Measurements from ENCODE around the gene RFX8.
A peak's percentile ranks its signal among the peaks of the same experiment; 100 is the strongest.

RFX8 gene

DNA sequence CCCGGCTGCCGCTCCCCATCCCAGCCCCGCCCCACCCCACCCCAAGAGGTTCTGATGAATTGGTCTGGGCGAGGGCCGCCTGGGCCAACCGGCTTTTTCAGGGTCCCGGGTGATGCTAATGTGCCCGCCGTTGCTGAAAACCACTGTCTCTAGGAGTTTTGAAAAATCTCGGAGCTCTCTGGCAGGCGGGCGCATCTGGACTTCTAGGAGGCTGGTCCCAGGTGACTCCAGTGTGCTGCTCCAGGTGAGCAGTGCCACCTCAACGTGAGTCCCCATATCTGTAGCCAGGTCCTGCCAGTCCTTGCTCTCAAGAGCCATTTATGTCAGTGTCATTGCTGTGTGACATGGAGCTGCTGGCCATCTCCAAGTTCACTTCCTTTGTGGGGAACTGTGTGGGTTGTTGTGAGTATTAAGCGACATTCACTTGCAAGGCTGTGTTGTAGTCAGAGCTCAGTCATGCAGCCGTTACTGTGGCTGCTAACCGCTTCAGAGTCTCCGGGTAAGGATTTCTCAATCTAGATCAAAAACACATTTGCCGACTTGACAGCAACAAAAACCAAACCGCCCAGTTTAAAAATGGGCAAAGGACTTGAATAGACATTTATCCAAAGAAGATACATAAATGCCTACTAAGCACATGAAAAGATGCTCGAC is at the start of gene RFX8:
TSS of gene RFX8 (minus strand) at position 382 of the 654 bp plus-strand sequence. CDS start 8,264 bp downstream, outside the sequence.
- DNase-seq (ENCODE audit: low read depth): peak; percentile 6
- TF ChIP-seq, protein P1, sequence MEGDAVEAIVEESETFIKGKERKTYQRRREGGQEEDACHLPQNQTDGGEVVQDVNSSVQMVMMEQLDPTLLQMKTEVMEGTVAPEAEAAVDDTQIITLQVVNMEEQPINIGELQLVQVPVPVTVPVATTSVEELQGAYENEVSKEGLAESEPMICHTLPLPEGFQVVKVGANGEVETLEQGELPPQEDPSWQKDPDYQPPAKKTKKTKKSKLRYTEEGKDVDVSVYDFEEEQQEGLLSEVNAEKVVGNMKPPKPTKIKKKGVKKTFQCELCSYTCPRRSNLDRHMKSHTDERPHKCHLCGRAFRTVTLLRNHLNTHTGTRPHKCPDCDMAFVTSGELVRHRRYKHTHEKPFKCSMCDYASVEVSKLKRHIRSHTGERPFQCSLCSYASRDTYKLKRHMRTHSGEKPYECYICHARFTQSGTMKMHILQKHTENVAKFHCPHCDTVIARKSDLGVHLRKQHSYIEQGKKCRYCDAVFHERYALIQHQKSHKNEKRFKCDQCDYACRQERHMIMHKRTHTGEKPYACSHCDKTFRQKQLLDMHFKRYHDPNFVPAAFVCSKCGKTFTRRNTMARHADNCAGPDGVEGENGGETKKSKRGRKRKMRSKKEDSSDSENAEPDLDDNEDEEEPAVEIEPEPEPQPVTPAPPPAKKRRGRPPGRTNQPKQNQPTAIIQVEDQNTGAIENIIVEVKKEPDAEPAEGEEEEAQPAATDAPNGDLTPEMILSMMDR (IDR thresholded peaks at IDR 0.05; ENCODE audit: insufficient read depth, low read depth, low read length, missing control alignments): no peak
- no peak within 1 kb of the TSS for H3K4me3 ChIP-seq (ENCODE audit: low read depth, low read length)

DNA sequence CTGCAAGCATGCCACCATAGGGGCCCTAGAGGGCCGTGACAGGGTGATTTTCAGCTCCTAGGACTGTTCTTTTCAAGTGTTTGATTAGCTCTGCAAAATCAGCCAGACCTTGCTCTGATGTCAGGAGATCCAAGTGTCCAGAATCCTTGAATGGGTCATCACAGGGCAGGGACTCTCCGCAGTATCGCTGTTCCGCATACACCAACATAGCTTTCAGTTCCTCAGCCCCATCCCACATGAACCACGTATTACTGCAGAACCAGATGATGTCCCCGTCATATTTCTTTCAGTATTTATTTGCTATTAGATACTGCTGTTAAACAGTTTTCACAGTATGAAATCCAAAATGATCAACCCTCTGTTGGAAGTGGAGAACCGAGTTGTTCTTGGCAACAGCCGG is 46.6 kb upstream of the RFX8 start:
- H3K4me3 ChIP-seq (ENCODE audit: low read depth, low read length): no peak overlapping the region
- no peak for DNase-seq (ENCODE audit: low read depth)
- TF ChIP-seq, protein P1 (IDR thresholded peaks at IDR 0.05; ENCODE audit: insufficient read depth, low read depth, low read length, missing control alignments): no peak

DNA sequence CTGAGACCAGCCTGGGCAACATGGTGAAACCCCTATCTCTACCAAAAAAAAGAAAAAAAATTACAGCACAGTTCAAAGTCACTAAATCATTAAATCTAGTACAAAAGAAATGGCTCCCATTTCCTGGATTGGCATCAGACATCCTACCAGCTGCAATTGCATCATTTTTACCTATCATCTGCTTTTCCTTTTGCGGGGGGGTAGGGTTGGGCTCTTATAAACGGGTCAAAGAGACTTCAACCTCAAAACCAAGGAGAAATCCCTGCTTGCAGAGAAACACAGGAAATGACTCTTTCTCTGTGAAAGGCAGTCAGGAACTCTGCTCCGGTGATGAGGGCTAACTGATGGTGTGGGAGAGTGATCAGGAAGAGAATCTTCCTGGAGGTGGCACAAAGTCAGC is 45.3 kb upstream of the RFX8 start:
- DNase-seq (ENCODE audit: low read depth): no peak
- TF ChIP-seq, protein P1 (IDR thresholded peaks at IDR 0.05; ENCODE audit: insufficient read depth, low read depth, low read length, missing control alignments): no peak
- no peak overlapping the region for H3K4me3 ChIP-seq (ENCODE audit: low read depth, low read length)

DNA sequence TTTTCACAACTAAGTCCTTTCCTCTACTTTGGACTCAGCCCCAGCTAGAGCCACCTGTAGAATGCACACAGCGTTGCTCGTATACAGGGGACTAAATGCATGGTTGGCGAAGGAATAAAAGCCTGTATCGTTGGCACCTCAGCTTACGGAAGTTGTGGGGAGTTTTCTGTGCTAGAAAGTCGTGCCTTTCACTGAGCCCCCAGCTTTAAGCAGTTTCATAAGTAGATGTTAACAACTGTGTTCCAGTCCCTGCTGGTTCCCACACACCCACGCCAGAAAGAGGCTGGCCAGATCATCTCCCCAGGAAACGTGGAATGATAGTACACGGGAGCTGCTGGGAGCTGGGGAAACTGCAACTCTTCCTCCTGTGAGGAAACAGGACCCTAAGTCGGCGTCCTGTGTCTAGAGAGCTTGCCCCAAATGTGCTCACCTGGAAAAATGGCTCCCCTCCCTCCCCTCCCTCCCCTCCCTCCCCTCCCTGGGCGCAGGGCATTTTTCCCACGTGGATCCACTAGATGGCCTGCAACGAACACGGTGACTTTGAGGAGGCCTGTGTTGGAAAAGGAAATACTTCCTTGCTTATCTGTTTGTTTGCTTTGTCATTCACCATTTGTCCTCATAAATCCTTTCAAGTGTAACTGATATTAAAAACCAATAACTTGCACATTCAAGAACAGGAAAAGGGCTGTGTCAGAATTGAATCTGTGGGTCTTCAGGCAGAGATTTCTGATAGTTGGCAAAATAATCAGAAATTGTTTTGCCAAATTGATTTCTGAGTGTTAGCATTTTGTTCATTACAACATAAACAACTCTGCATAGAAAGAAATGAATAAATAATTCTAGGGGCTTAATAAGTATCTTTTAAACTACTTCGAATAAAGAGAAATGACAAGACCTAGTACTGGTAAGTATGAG is 43.9 kb upstream of the RFX8 start:
- no peak overlapping the region for H3K4me3 ChIP-seq (ENCODE audit: low read depth, low read length)
- DNase-seq (ENCODE audit: low read depth): no peak
- TF ChIP-seq, protein P1 (IDR thresholded peaks at IDR 0.05; ENCODE audit: insufficient read depth, low read depth, low read length, missing control alignments): no peak

DNA sequence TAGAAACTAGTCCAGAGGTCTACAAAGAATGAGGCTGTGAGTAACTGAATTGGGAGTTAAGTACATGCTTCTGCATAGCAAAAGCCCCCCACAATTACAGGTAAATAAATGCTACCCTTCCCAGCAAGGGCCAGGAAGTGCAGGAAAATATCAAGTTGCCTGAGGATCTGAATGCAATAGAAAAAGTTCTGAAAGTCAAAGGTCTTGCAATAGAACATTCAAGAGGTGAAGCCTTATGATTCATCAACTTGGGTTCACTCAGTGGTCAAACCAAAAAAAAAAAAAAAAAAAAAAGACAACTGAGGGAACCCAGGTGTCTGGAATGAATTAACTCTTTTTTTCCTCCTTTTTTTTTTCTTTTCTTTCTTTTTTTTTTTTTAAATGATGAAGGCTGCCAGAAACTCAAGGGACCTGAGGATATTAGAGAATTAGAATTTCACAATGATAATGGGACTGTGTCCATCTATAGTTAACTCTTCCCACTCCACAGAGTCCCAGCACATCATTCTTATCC is 42.9 kb upstream of the RFX8 start:
- TF ChIP-seq, protein P1 (IDR thresholded peaks at IDR 0.05; ENCODE audit: insufficient read depth, low read depth, low read length, missing control alignments): no peak
- DNase-seq (ENCODE audit: low read depth): no peak
- H3K4me3 ChIP-seq (ENCODE audit: low read depth, low read length): no peak overlapping the region

DNA sequence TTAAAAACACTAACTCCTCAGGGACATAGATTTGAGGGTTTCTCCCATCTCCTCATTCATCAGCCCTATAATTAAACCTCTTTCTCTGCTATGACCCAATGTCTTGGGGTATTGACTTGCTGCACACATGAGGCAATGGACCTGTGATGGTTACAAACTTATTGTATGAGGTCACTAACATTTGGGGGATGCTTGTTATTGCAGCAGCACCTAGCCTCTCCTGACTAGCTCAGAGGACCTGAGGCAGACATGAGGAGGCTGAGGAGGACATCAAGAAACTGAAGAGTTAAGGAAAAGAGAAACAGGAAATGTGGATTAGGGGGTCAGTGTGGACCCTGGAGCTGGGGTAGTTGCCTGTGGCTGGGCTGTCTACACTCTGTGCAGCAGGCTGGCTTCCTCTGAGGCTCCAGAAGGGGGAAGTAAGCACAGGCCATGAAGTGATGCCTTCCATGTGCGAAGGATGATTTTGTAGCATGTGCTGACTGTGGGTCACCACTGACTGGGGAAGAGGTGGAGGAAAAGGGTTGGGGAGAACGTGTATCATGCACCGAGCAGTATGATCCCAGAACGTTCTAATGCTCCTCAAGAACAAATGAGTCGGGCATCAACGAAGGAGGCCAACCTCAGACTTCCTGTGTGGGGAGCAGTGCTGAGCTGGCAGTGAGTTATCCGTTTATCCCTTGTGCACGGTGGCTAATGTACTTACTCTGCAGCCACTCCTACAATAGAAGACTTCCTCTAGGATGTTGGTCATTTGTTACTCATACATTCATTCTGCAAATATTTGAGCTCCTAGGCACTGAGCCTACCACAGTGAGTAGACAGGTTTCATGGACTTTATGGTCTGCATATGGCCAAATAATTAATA is 42.1 kb upstream of the RFX8 start:
- DNase-seq (ENCODE audit: low read depth): no peak
- TF ChIP-seq, protein P1 (IDR thresholded peaks at IDR 0.05; ENCODE audit: insufficient read depth, low read depth, low read length, missing control alignments): no peak
- H3K4me3 ChIP-seq (ENCODE audit: low read depth, low read length): no peak overlapping the region

Measured in GM12865 (cell line).